GM12878 (cell line): ENCODE measurements around the gene TMEM208. TPM values are rescaled to one million over a fixed set of nuclear protein-coding genes. Genes with fewer than 3 reads are reported as not detected.

Experiments
- ATAC-seq: fragments of 200-7000 bp; cut with Tn5 transposase; 3 replicates; pipeline ENCODE4 v1.9.1; 2020; ENCODE audit warnings: mild to moderate bottlenecking, moderate library complexity
- BruUV-seq: library from RNA; stranded (reverse); fragments of 400-500 nt; replicated peaks from 2 replicates; lab custom pipeline; 2021; lab: Mats Ljungman, UMichigan
- CTCF ChIA-PET: fragments of 300-600 bp; sonication (Branson Sonifier 250); formaldehyde crosslinking; extraction: SDS; loops from one replicate; lab custom pipeline; 2021; ENCODE audit warnings: inconsistent platforms; lab: Yijun Ruan, JAX
- POLR2A ChIA-PET: fragments of 350-600 bp; formaldehyde crosslinking; extraction: SDS; loops from one replicate; lab custom pipeline; 2021; ENCODE audit warnings: inconsistent platforms; lab: Charles Lee
- RAD21 ChIA-PET: fragments of 300-600 bp; sonication (Branson Sonifier 250); formaldehyde crosslinking; loops from one replicate; lab custom pipeline; 2023; ENCODE audit warnings: antibody characterized with exemption; ENCODE audit not compliant: unreplicated experiment; lab: Charles Lee
- SMC1A ChIA-PET: fragments of 300-600 bp; sonication (Branson Sonifier 250); formaldehyde crosslinking; loops from one replicate; lab custom pipeline; 2023; ENCODE audit not compliant: unreplicated experiment, uncharacterized antibody; lab: Charles Lee
- DNase-seq: peaks from one replicate; pipeline ENCODE4 v3.0.0-alpha.2; 2011; ENCODE audit warnings: low read depth, low spot score
- FAIRE-seq: peaks from 3 replicates; lab custom pipeline; 2011; peaks lifted over from hg19 to GRCh38; lab: Jason Lieb, UNC
- H2AFZ ChIP-seq: 2 replicates; pipeline ENCODE4 v1.6.0; 2011; ENCODE audit warnings: low read depth, low read length, control low read depth; ENCODE audit not compliant: control insufficient read depth
- H3K27ac ChIP-seq: 2 replicates; pipeline ENCODE4 v1.5.1; 2011; ENCODE audit warnings: control low read depth; ENCODE audit not compliant: control insufficient read depth, insufficient read depth
- H3K27me3 ChIP-seq, 2 experiments: replicated peaks in 1 of 2; 2 replicates each; pipeline versions ENCODE4 v1.6.0 to v1.6.1; 2011; ENCODE audit warnings: low read length in 1 of 2; ENCODE audit not compliant: control insufficient read depth in 2 of 2, insufficient read depth in 2 of 2
- H3K36me3 ChIP-seq, 2 experiments: 2 replicates each; pipeline ENCODE4 v1.5.1; 2011; ENCODE audit warnings: low read length in 1 of 2; ENCODE audit not compliant: control insufficient read depth in 2 of 2, insufficient read depth in 2 of 2
- H3K4me1 ChIP-seq: 2 replicates; pipeline ENCODE4 v1.6.1; 2011; ENCODE audit warnings: mild to moderate bottlenecking, low read length, moderate library complexity, mixed read lengths; ENCODE audit not compliant: control insufficient read depth, insufficient read depth
- H3K4me2 ChIP-seq: 2 replicates; pipeline ENCODE4 v1.6.0; 2011; ENCODE audit warnings: control low read depth; ENCODE audit not compliant: control insufficient read depth, insufficient read depth
- H3K4me3 ChIP-seq: fragments of 200-600 bp; sonication (generic); 2 replicates; pipeline ENCODE4 v1.5.1; 2016
- H3K79me2 ChIP-seq: 2 replicates; pipeline ENCODE4 v1.6.0; 2011; ENCODE audit warnings: low read length; ENCODE audit not compliant: control insufficient read depth, insufficient read depth
- H3K9ac ChIP-seq: 2 replicates; pipeline ENCODE4 v1.8.0; 2011; ENCODE audit warnings: low read length, control low read depth, mixed read lengths; ENCODE audit not compliant: control insufficient read depth, insufficient read depth
- H3K9me3 ChIP-seq: replicated peaks from 3 replicates; pipeline ENCODE4 v1.5.1; 2011; ENCODE audit warnings: mild to moderate bottlenecking, low read length; ENCODE audit not compliant: control insufficient read depth, insufficient read depth
- H4K20me1 ChIP-seq: 2 replicates; pipeline ENCODE4 v1.6.0; 2011; ENCODE audit not compliant: control insufficient read depth, insufficient read depth
- BACH1 ChIP-seq: fragments of 450-650 bp; IDR thresholded peaks from 2 replicates; pipeline ENCODE4 v1.6.1; 2017; ENCODE audit warnings: mild to moderate bottlenecking, borderline replicate concordance
- BRCA1 ChIP-seq: IDR thresholded peaks from 2 replicates; pipeline ENCODE4 v1.6.1; 2011; ENCODE audit warnings: low read depth, low read length, improper control_type of control experiment
- CEBPB ChIP-seq, 2 experiments: fragments of 150-350 bp in 1 of 2; IDR thresholded peaks; 2 replicates each; pipeline ENCODE4 v1.6.1; 2012 to 2014; ENCODE audit warnings: low read depth in 2 of 2, low read length in 2 of 2, borderline replicate concordance in 1 of 2, inconsistent platforms in 1 of 2
- ELK1 ChIP-seq: IDR thresholded peaks from 2 replicates; pipeline ENCODE4 v1.6.1; 2012; ENCODE audit warnings: low read depth, low read length, improper control_type of control experiment
- FOXK2 ChIP-seq: fragments of 450-650 bp; IDR thresholded peaks from 2 replicates; pipeline ENCODE4 v1.6.1; 2017; ENCODE audit warnings: mild to moderate bottlenecking, moderate library complexity
- MTA2 ChIP-seq: fragments of 450-650 bp; IDR thresholded peaks from 2 replicates; pipeline ENCODE4 v1.6.1; 2016; ENCODE audit warnings: low read depth, mild to moderate bottlenecking, moderate library complexity
- NFIC ChIP-seq: IDR thresholded peaks from 2 replicates; pipeline ENCODE4 v1.6.1; 2012; ENCODE audit warnings: low read depth, mild to moderate bottlenecking, inconsistent platforms, low read length, moderate library complexity
- NFXL1 ChIP-seq: fragments of 450-650 bp; IDR thresholded peaks from 2 replicates; pipeline ENCODE4 v1.6.1; 2017; ENCODE audit warnings: antibody characterized with exemption, mild to moderate bottlenecking, borderline replicate concordance
- PAX5 ChIP-seq: IDR thresholded peaks from 2 replicates; pipeline ENCODE4 v1.6.1; 2011; ENCODE audit warnings: low read depth, low read length, borderline replicate concordance
- PML ChIP-seq: IDR thresholded peaks from 2 replicates; pipeline ENCODE4 v1.6.1; 2012; ENCODE audit warnings: low read length, inconsistent platforms
- RUNX3 ChIP-seq: IDR thresholded peaks from 2 replicates; pipeline ENCODE4 v1.6.1; 2012; ENCODE audit warnings: low read length, inconsistent platforms
- SPI1 ChIP-seq: IDR thresholded peaks from 2 replicates; pipeline ENCODE4 v1.6.1; 2011; ENCODE audit warnings: low read depth, mild to moderate bottlenecking, low read length, moderate library complexity, borderline replicate concordance; ENCODE audit not compliant: insufficient read depth
- STAT1 ChIP-seq: fragments of 450-650 bp; conservative IDR thresholded peaks from 2 replicates; pipeline ENCODE4 v1.6.1; 2014; ENCODE audit warnings: antibody characterized with exemption, mild to moderate bottlenecking
- ZSCAN29 ChIP-seq: fragments of 450-650 bp; IDR thresholded peaks from 2 replicates; pipeline ENCODE4 v1.6.1; 2017; ENCODE audit warnings: mild to moderate bottlenecking, moderate library complexity
- WGBS: methylation state at CpG from one replicate; pipeline ENCODE4 v1.1.6; 2016; ENCODE audit warnings: low lambda C conversion rate; ENCODE audit not compliant: insufficient replicate concordance, insufficient coverage; ENCODE audit errors: missing lambda C conversion rate; 5-methylcytosine and 5-hydroxymethylcytosine counted together
- in situ Hi-C: fragments of 300-500 bp; cut with MboI; formaldehyde crosslinking; loops from 9 replicates; pipeline ENCODE4 v1.14.3; 2018; ENCODE audit warnings: mixed read lengths
- intact Hi-C: fragments of 100-400 bp; cut with micrococcal nuclease; formaldehyde crosslinking; loops from one replicate; pipeline ENCODE4 v1.14.2; 2022; ENCODE audit not compliant: unreplicated experiment
- polyA plus RNA-seq, 11 experiments: library from polyadenylated mRNA; depleted of rRNA in 4 of 11; unstranded in 6 of 11; stranded (reverse) in 5 of 11; fragments of >200 nt; fragmentation: Nextera tagmentation in 4 of 11; fragmentation: Illumina TruSeq in 1 of 11; extraction: Ambion mirVana in 4 of 11; extraction: Trizol in 1 of 11; gene quantifications; 1 replicate in 1 of 11; 2 replicates in 10 of 11; pipeline versions ENCODE4 v1.2.1 to v1.2.3, GENCODE V29; 2011 to 2016; ENCODE audit warnings: inconsistent platforms in 2 of 11, missing spikeins in 2 of 11, low read depth in 1 of 11
- total RNA-seq, 4 experiments: library from RNA; depleted of rRNA in 3 of 4; stranded (reverse); fragments of >200 nt in 3 of 4; fragmentation: Illumina TruSeq in 1 of 4; extraction: Trizol in 1 of 4; gene quantifications; 2 replicates each; pipeline versions ENCODE4 v1.2.1 to v1.2.3, GENCODE V29; 2013 to 2021

The TMEM208 gene
- total and polyA plus RNA-seq, 10 of the 15 experiments (the other 5 are each of a cell fraction or from before 2014, with no cell fraction given): 34.1 to 244 (median 54.1) TPM

DNA sequence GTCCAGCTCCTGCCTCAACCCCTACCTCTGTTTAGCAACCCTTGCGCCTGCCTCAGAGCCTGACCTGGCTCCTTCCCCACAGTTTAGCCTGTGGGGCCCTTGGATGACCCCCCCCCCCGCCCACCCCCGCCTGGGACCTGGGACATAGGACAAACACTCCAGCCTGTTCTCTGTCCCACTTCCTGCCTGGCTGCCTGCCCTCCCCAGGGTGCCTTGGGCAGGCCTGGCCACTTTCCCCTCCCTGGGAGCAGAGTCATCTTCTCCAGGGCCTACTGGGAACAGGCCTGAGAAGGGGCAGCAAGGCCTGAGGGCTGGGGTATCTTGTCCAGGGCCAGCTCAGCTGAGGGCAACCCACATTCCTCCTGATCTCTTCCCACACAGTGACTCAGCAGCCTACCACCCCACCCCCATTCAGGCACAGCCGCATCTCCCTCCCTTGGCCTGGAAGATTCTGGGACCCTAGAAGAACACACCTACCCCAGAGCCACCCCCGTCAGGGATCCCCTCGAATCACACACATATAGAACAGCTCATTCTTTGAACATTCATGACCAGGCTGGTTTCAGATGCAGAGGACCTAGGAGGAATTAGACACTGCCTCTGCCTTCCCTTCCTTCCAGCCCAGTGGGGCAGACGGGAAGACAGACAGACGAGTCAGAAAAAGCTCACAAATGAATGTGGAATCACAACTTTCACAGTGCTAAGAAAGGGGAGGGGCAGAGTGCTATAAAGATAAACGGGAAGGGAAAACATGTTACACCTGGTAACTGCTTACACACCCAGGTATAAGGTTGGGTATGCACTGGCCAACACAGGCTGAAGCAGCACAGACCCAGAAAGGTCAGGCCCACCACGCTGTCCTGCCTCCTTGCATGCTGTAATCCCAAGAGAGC is 14.3 kb downstream of the TMEM208 start:
- POLR2A ChIA-PET: interaction anchor here (8.0 kb wide), 1 partner anchor 15 kb away, joined by 100 read pairs; the partner anchor contains the start of gene TMEM208
- Histone ChIP-seq H3K4me2 (no peak overlapping the region), H3K9me3 (no peaks in the 10 kb centered on the region), H3K36me3 (peaks cover 12 to 19% of the 10 kb centered on the region in 2 experiments; a peak in 3 of 4 replicates), H3K79me2 (peaks cover 39% of the 10 kb centered on the region), H3K27ac (0 out of 2 replicates have a peak overlapping the region, but pooled peaks have one; percentile 13)
- intact Hi-C loops: no loop called here
- in situ Hi-C loops: no loop called here
- no peak for DNase-seq
- 66% methylated on average over 8 of the region's 10 CpGs for WGBS
- CTCF ChIA-PET: interaction anchor here (0.9 kb wide), 1 partner anchor 15 kb away, joined by 3 read pairs; no protein-coding TSS in a partner anchor
- TF ChIP-seq BACH1 (no peak), PML (no peak), FOXK2 (no peak)
- TF ChIP-seq, all 136 proteins: peak for 0
- ATAC-seq (no peak), FAIRE-seq (no peak)
- ChIA-PET RAD21 (interaction anchor here (4.6 kb wide), 1 partner anchor 14 kb away, joined by 35 read pairs; the partner anchor contains the start of gene TMEM208), SMC1A (no interaction called here)
- no peaks in the 10 kb centered on the region for H3K27me3 ChIP-seq
- H3K4me1 ChIP-seq: peaks cover 31% of the 10 kb centered on the region
- H3K9ac ChIP-seq: no peak overlapping the region
- BruUV-seq: no TSS peak
- no peak overlapping the region for H2AFZ ChIP-seq
- no peaks in the 10 kb centered on the region for H4K20me1 ChIP-seq
- no peak overlapping the region for H3K4me3 ChIP-seq

GRCh38 chr16:67242138-67242730 is 15.3 kb downstream of the TMEM208 start:
- no peaks in the 10 kb centered on the region for H3K9me3 ChIP-seq
- in situ Hi-C loops: no loop called here
- H2AFZ ChIP-seq: no peak overlapping the region
- ChIA-PET SMC1A (no interaction called here), RAD21 (interaction anchor here (4.6 kb wide), 1 partner anchor 15 kb away, joined by 35 read pairs; the partner anchor contains the start of gene TMEM208), POLR2A (interaction anchor here (8.0 kb wide), 1 partner anchor 16 kb away, joined by 100 read pairs; the partner anchor contains the start of gene TMEM208), CTCF (interaction anchor here (1.0 to 3.5 kb wide), 3 partner anchors 15 to 186 kb away, joined by 3 to 25 read pairs (median 5); partner anchors contain the start of gene TMEM208)
- WGBS: 98% methylated on average over 4 of the region's 4 CpGs
- H3K9ac ChIP-seq: no peak overlapping the region
- no peak for FAIRE-seq
- intact Hi-C loops: no loop called here
- peaks cover 39% of the 10 kb centered on the region for H3K79me2 ChIP-seq
- peaks cover 31% of the 10 kb centered on the region for H3K4me1 ChIP-seq
- H4K20me1 ChIP-seq: no peaks in the 10 kb centered on the region
- BruUV-seq: no TSS peak
- no peak overlapping the region for H3K4me2 ChIP-seq
- no peak for ATAC-seq
- peaks cover 9 to 12% of the 10 kb centered on the region in 2 experiments; a peak in 3 of 4 replicates for H3K36me3 ChIP-seq
- H3K4me3 ChIP-seq: no peak overlapping the region
- no peak overlapping the region for H3K27ac ChIP-seq
- H3K27me3 ChIP-seq: no peaks in the 10 kb centered on the region
- no peak for DNase-seq
- TF ChIP-seq MTA2: no peak
- no peak for TF ChIP-seq SPI1
- no peak for TF ChIP-seq RUNX3
- TF ChIP-seq STAT1: no peak
- TF ChIP-seq BRCA1: no peak
- TF ChIP-seq ELK1: no peak
- TF ChIP-seq NFIC: no peak
- no peak for TF ChIP-seq NFXL1
- TF ChIP-seq ZSCAN29: no peak
- no peak for TF ChIP-seq PAX5
- no peak for TF ChIP-seq CEBPB (IDR thresholded peaks at IDR 0.05; ENCODE audit: borderline replicate concordance in 1 of 2, low read depth in 2 of 2, low read length in 2 of 2)
- no peak for TF ChIP-seq FOXK2
